Activated CD4-positive, alpha-beta T cell treated with anti-CD3 and anti-CD28 coated beads for 4 hours (primary cell): Measurements from ENCODE around the gene DUSP22.
A peak's percentile ranks its signal among the peaks of the same experiment; 100 is the strongest.
"Not testable (repeated sequence)": the region's sequence is repeated elsewhere in the genome, so short reads cannot be mapped to it uniquely, and the experiment has no call there.

ENCODE experiments used
- DNase-seq, 2 donors: peaks; one replicate each; pipeline ENCODE4 v3.0.0-alpha.2; 2020

Gene DUSP22

GRCh38 chr6:291697-292505, at the start of gene DUSP22:
DUSP22 (plus strand) TSS chr6:292487; CDS start chr6:292540, 53 bp downstream.
- peak; percentile 78 to 81 for DNase-seq

- no peak for DNase-seq
These were observed 45.9 kb upstream of the DUSP22 start for GRCh38 chr6:246352-246751.

- DNase-seq: no peak
These were observed 44.9 kb upstream of the DUSP22 start for GRCh38 chr6:247351-247750.

GRCh38 chr6:248046-248445, 44.2 kb upstream of the DUSP22 start:
- DNase-seq: not testable (repeated sequence)

GRCh38 chr6:250676-251075, 41.6 kb upstream of the DUSP22 start:
- no peak for DNase-seq

GRCh38 chr6:251920-252319, 40.4 kb upstream of the DUSP22 start:
- no peak for DNase-seq

- no peak for DNase-seq
These were observed 39.3 kb upstream of the DUSP22 start for GRCh38 chr6:252775-253535.

GRCh38 chr6:254016-254415, 38.3 kb upstream of the DUSP22 start:
- DNase-seq: no peak

GRCh38 chr6:255041-255750, 37.1 kb upstream of the DUSP22 start:
- no peak for DNase-seq

- no peak for DNase-seq
These were observed 36.6 kb upstream of the DUSP22 start for GRCh38 chr6:255751-256083.

GRCh38 chr6:256169-256568, 36.1 kb upstream of the DUSP22 start:
- no peak for DNase-seq

- no peak for DNase-seq
These were observed 35.1 kb upstream of the DUSP22 start for GRCh38 chr6:257031-257725.

GRCh38 chr6:257774-258173, 34.5 kb upstream of the DUSP22 start:
- DNase-seq: no peak

GRCh38 chr6:259316-259715, 33.0 kb upstream of the DUSP22 start:
- no peak for DNase-seq

GRCh38 chr6:259901-260508, 32.3 kb upstream of the DUSP22 start:
- DNase-seq: no peak

- no peak for DNase-seq
These were observed 27.7 kb upstream of the DUSP22 start for GRCh38 chr6:264626-265025.

- no peak for DNase-seq
These were observed 23.8 kb upstream of the DUSP22 start for GRCh38 chr6:268394-268935.

- no peak for DNase-seq
These were observed 18.7 kb upstream of the DUSP22 start for GRCh38 chr6:273551-274058.

- no peak for DNase-seq
These were observed 14.5 kb upstream of the DUSP22 start for GRCh38 chr6:277746-278145.

GRCh38 chr6:278494-278893, 13.8 kb upstream of the DUSP22 start:
- DNase-seq: no peak

- DNase-seq: no peak
These were observed 12.8 kb upstream of the DUSP22 start for GRCh38 chr6:279341-280029.
